ENCODE measurements around the gene ROS1. TPM values are rescaled to one million over a fixed set of nuclear protein-coding genes. Genes with fewer than 3 reads are reported as not detected.

Gene ROS1
- total RNA-seq, 1 donor from 2014 or later = under 0.01 TPM

DNA sequence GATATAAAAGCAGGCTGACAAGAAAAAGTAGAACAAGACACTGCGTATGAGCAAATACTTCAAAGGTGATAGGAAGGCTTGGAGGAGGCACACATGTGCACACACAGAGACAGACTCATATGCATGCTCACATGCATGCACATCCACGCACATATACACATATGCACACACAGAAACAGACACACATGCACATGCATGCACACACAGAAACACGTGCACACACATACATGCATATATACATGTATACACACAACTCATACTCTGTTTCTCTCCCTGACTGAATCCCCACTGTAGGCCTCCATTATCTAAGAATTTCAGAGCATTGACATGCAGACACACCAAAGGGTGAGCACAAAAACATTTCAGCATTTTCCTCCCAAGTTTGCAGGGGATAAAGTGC lies 116.7 kb downstream of the ROS1 start:
- no peak for DNase-seq

DNA sequence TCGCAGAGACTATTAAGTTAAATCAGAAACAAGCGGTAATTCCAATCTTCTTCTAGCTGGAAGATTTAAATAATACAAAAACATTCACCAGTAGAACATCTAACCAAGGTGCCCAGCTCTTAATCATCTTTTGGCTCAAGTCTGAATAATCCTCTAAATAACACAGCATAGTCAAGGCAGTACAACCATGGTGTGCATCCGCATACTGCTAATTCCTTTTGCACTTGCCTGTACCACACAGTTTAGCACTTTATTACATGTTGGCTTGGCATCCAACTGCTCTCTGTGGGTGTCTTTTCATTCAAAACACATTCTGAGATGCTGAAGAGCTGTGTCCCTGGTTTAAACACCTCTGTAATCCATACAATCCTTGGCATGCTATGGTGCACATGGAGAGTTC lies 118.1 kb downstream of the ROS1 start:
- DNase-seq = no peak

DNA sequence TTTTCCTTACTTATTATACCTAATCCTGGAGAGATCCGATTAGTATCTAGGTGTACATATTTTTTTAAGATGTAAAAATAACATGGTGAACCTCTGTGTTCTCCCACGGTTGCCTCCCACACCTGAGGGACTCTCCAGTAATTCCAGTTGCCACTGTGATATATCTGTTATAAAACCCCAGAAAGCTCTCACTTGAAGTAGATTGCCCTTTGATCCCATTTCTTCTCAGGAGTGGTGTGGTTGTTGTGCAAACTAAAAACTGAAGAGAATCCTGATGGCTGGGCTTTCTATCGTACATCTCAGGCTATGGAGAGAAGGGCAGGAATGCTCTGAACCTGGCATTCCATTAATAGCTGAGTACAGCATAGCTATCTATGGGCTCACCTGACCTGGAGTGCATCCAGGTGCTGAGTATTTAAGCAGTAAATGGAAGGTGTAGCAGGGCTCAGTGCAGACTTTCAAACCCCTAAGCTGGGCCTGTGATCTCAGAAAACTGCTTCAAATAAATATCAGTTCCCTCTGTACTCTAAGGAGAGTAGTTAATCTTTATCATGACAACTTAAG lies 119.4 kb downstream of the ROS1 start:
- no peak for DNase-seq

DNA sequence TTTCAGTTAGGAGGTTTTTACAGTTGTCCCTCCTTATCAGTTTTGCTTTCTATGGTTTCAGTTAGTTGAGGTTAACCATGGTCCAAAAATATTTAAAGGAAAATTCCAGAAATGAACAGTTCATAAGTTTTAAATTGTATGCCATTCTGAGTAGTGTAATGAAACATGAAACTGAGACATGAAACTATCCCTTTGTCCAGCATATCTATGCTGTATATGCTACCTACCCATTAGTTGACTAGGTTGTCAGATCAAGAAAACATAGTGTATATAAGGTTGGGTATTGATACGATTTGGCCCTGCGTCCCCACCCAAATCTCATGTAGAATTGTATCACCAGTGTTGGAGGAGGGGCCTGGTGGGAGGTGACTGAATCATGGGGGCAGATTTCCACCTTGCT lies 121.3 kb downstream of the ROS1 start:
- no peak for DNase-seq

DNA sequence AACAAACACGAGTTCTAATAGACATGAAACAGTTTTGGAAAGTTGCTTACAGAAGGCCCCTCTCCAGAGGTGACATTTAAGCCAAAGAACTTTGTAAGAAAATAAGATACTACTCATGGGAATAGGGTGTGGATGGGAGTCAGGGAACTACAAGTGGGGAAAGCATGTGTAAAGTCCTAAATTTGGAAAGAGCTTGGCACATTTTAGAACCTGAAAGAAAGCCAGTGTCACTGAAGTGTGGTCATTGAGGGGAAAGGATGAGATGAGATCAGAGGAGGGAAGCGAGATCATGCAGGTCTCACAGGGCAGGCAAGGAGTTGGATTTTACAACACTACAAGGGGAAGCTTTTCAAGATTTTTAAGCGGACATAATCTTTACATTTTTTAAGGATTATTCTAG lies 122.4 kb downstream of the ROS1 start:
- DNase-seq = no peak

GRCh38 chr6:117298941-117299340 lies 126.8 kb downstream of the ROS1 start:
- no peak for DNase-seq

GRCh38 chr6:117290173-117290846 lies 135.4 kb downstream of the ROS1 start:
- DNase-seq = no peak

- no peak for DNase-seq
Observed at GRCh38 chr6:117288083-117288715, 137.5 kb downstream of the ROS1 start.

GRCh38 chr6:117280922-117281321 lies 144.8 kb downstream of the ROS1 start:
- DNase-seq = no peak

- DNase-seq = no peak
Observed at GRCh38 chr6:117276778-117277316, 148.9 kb downstream of the ROS1 start.

GRCh38 chr6:117275711-117276110 lies 150.0 kb downstream of the ROS1 start:
- DNase-seq = no peak

DNA sequence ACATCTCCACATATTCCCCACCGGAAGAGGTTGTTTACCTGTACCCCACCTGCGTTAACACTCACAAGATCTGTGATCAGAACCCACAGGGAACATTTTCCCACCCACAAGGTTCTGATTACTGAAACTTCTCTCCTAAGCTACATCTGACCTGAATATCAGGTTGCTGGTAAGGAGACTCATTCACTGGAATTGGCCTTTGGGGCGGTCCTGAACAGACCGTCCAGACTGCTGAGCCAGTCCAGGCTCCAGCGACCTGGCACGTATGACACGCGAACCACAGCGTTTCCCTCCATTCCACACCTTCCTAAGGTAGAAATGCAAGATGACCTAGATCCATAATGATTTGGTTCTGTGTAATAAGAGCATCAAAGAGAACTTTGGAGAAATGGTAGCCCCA lies 150.5 kb downstream of the ROS1 start:
- DNase-seq = no peak

GRCh38 chr6:117272891-117273290 lies 152.9 kb downstream of the ROS1 start:
- DNase-seq = no peak

GRCh38 chr6:117272032-117272866 lies 153.5 kb downstream of the ROS1 start:
- no peak for DNase-seq

DNA sequence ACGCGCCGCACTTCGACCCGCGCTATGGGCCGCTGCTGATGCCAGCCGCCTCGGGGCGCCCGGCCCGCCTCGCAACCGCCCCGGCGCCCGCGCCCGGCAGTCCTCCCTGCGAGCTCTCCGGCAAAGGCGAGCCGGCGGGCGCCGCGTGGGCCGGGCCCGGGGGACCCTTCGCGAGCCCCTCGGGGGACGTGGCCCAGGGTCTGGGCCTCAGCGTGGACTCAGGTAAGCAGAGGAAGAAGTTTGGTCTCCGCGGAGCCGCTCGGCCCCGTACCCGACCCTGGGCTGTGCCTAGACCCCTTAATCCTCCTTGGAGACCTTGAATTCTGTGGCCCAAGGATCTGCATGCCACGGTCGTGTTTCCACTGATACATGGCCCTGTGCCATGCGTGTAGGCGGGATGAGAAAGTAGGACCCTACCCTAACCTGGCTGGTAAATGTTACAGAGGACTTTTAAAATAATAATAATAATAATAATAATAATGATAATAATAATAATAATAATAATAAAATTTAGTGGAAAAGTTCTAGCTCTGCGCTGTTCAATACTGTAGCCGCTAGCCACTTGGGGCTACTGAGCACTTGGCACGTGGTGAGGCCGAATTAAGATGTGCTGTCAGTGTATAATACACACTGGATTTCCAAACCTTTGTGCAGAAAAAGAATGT lies 154.8 kb downstream of the ROS1 start:
- DNase-seq = no peak

- DNase-seq = no peak
Observed at GRCh38 chr6:117270055-117270842, 155.5 kb downstream of the ROS1 start.

DNA sequence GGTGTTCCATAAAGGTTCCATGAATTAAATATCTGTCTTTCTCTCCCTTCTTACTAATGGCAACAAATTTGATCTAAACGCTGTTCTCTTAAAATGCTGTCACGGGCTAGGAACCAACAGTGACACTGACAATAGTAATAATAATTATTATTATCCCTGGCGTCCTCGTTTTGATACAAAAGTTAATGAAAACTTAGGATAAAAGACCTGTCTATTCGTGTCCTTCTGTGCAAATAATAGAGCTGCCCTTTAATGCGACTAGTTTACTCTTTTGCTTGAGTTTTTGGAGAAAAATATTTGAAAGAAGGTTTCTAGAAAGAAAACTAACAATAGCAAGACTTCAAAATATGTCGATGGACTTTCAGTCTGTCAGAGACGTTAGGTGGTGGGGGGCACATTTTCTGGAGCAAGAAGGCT lies 156.1 kb downstream of the ROS1 start:
- DNase-seq = no peak

- DNase-seq = no peak
Observed at GRCh38 chr6:117268924-117269323, 156.8 kb downstream of the ROS1 start.

DNA sequence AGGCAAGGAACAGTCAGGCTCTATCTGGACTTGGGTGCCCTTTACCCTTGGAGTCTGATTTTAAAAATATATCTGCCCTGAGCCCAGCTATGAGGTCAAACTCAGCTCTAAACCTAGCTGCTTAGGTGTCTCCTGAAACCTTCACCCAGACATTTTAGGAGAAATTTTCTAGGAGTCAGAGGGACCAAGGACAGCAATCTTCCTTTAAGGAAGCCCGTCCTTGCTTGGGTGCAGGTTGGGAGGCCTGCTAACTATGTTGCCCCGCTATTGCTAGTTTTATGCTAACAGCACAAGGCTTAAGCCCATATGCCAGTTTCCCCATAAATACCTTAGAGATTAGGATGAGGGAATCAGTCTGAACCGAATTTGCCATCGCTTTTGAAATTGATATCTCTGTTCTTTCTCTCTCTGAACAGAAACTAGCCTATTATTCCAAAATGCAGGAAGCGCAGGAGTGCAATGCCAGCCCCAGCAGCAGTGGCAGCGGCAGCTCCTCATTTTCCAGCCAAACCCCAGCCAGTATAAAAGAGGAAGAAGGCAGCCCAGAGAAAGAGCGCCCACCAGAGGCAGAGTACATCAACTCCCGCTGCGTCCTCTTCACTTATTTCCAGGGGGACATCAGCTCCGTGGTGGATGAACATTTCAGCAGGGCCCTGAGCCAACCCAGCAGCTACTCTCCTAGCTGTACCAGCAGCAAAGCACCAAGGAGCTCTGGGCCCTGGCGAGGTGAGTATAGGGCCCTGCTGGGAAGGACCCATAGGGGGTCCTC lies 157.8 kb downstream of the ROS1 start:
- no peak for DNase-seq

GRCh38 chr6:117267054-117267347 lies 158.7 kb downstream of the ROS1 start:
- no peak for DNase-seq

Data from occipital lobe (tissue), 2 donors.